IMR-90 (cell line): ENCODE data around the gene NAB1. TPM values are rescaled to one million over a fixed set of nuclear protein-coding genes. Genes with fewer than 3 reads are reported as not detected.

ENCODE experiments used
- ATAC-seq: fragments of 200-7000 bp; cut with Tn5 transposase; 2 replicates; pipeline ENCODE4 v1.9.1; 2020; ENCODE audit warnings: low read depth, mild to moderate bottlenecking, moderate library complexity
- BruUV-seq: library from RNA; stranded (reverse); fragments of 400-500 nt; replicated peaks from 2 replicates; lab custom pipeline; 2021; lab: Mats Ljungman, UMichigan
- CTCF ChIA-PET: fragments of 300-600 bp; formaldehyde crosslinking; extraction: SDS; loops from one replicate; lab custom pipeline; 2021; ENCODE audit warnings: antibody characterized with exemption; lab: Yijun Ruan, JAX
- POLR2A ChIA-PET: fragments of 300-600 bp; sonication (Branson Sonifier 250); formaldehyde crosslinking; loops from one replicate; lab custom pipeline; 2022; ENCODE audit warnings: antibody characterized with exemption; ENCODE audit not compliant: unreplicated experiment; lab: Charles Lee
- DNase-seq: peaks from one replicate; pipeline ENCODE4 v3.0.0; 2013
- H2AFZ ChIP-seq: replicated peaks from 2 replicates; pipeline ENCODE3; 2013; ENCODE audit warnings: low read length, mild to moderate bottlenecking; ENCODE audit not compliant: poor library complexity
- H2AK5ac ChIP-seq: 2 replicates; pipeline ENCODE4 v1.6.1; 2013; ENCODE audit warnings: low read depth, low read length, inconsistent platforms
- H2AK9ac ChIP-seq: replicated peaks from 2 replicates; pipeline ENCODE3; 2013; ENCODE audit warnings: mild to moderate bottlenecking, low read depth, low read length, moderate library complexity; ENCODE audit not compliant: poor library complexity
- H2BK120ac ChIP-seq: 2 replicates; pipeline ENCODE4 v1.6.1; 2013; ENCODE audit warnings: low read depth, low read length, inconsistent platforms
- H2BK15ac ChIP-seq: 3 replicates; pipeline ENCODE4 v1.6.1; 2013; ENCODE audit warnings: low read depth, low read length, inconsistent platforms
- H2BK20ac ChIP-seq: 2 replicates; pipeline ENCODE4 v1.6.1; 2013; ENCODE audit warnings: low read depth, mild to moderate bottlenecking, inconsistent platforms, low read length, moderate library complexity
- H2BK5ac ChIP-seq: 2 replicates; pipeline ENCODE4 v1.6.1; 2013; ENCODE audit warnings: mild to moderate bottlenecking, low read depth, low read length, inconsistent platforms; ENCODE audit not compliant: poor library complexity, severe bottlenecking
- H3K14ac ChIP-seq: replicated peaks from 2 replicates; pipeline ENCODE4 v1.6.1; 2013; ENCODE audit warnings: low read depth, low read length, inconsistent platforms
- H3K18ac ChIP-seq: 2 replicates; pipeline ENCODE4 v1.6.1; 2013; ENCODE audit warnings: low read depth, low read length, control low read depth
- H3K23ac ChIP-seq: 2 replicates; pipeline ENCODE4 v1.6.1; 2013; ENCODE audit warnings: low read depth, low read length, inconsistent platforms
- H3K27ac ChIP-seq: 2 replicates; pipeline ENCODE4 v1.5.1; 2013; ENCODE audit warnings: mild to moderate bottlenecking, control low read depth, low read length; ENCODE audit not compliant: insufficient read depth
- H3K27me3 ChIP-seq: 2 replicates; pipeline ENCODE4 v1.6.1; 2013; ENCODE audit warnings: low read length; ENCODE audit not compliant: control insufficient read depth, insufficient read depth
- H3K36me3 ChIP-seq: 2 replicates; pipeline ENCODE4 v1.6.1; 2013; ENCODE audit warnings: low read length, mixed read lengths; ENCODE audit not compliant: control insufficient read depth, insufficient read depth
- H3K4ac ChIP-seq: 2 replicates; pipeline ENCODE4 v1.6.1; 2013; ENCODE audit warnings: low read depth, low read length, inconsistent platforms
- H3K4me1 ChIP-seq: 2 replicates; pipeline ENCODE4 v1.6.1; 2013; ENCODE audit warnings: low read length, mixed read lengths; ENCODE audit not compliant: control insufficient read depth, insufficient read depth
- H3K4me2 ChIP-seq: 2 replicates; pipeline ENCODE4 v1.6.1; 2013; ENCODE audit warnings: low read depth, mild to moderate bottlenecking, control low read depth, low read length, moderate library complexity
- H3K4me3 ChIP-seq: 2 replicates; pipeline ENCODE4 v1.5.1; 2013; ENCODE audit warnings: low read depth, mild to moderate bottlenecking, control low read depth, low read length, moderate library complexity; ENCODE audit not compliant: insufficient read depth
- H3K56ac ChIP-seq: 2 replicates; pipeline ENCODE4 v1.6.1; 2013; ENCODE audit warnings: low read length, inconsistent platforms; ENCODE audit not compliant: insufficient read depth; ENCODE audit errors: extremely low read depth
- H3K79me1 ChIP-seq, 2 experiments: 2 replicates each; pipeline ENCODE4 v1.6.1; 2013; ENCODE audit warnings: low read length in 2 of 2, inconsistent platforms in 1 of 2, low read depth in 1 of 2
- H3K9ac ChIP-seq: 2 replicates; pipeline ENCODE4 v1.6.1; 2013; ENCODE audit warnings: low read depth, low read length, control low read depth
- H3K9me1 ChIP-seq: 2 replicates; pipeline ENCODE4 v1.6.1; 2013; ENCODE audit warnings: low read length, inconsistent platforms; ENCODE audit not compliant: insufficient read depth
- H3K9me3 ChIP-seq: 2 replicates; pipeline ENCODE4 v1.6.1; 2013; ENCODE audit warnings: low read length; ENCODE audit not compliant: control insufficient read depth, insufficient read depth
- H4K20me1 ChIP-seq: 2 replicates; pipeline ENCODE4 v1.6.1; 2013; ENCODE audit warnings: low read length, inconsistent platforms; ENCODE audit not compliant: insufficient read depth
- H4K5ac ChIP-seq: 2 replicates; pipeline ENCODE4 v1.6.1; 2013; ENCODE audit warnings: mild to moderate bottlenecking, low read depth, low read length, control low read depth
- H4K8ac ChIP-seq, 2 experiments: 2 replicates each; pipeline ENCODE4 v1.6.1; 2013; ENCODE audit warnings: low read depth in 2 of 2, low read length in 2 of 2, control low read depth in 1 of 2, inconsistent platforms in 1 of 2
- H4K91ac ChIP-seq: 2 replicates; pipeline ENCODE4 v1.6.1; 2013; ENCODE audit warnings: low read depth, low read length, inconsistent platforms; ENCODE audit not compliant: insufficient read depth
- BHLHE40 ChIP-seq: fragments of 150-350 bp; IDR thresholded peaks from 2 replicates; pipeline ENCODE4 v1.6.1; 2016; ENCODE audit warnings: mild to moderate bottlenecking, low read depth, low read length
- CEBPB ChIP-seq: IDR thresholded peaks from 2 replicates; pipeline ENCODE4 v1.6.1; 2012; ENCODE audit warnings: low read depth, low read length, improper control_type of control experiment
- CHD1 ChIP-seq: IDR thresholded peaks from 2 replicates; pipeline ENCODE4 v1.6.1; 2012; ENCODE audit warnings: low read depth, low read length, improper control_type of control experiment
- CTCF ChIP-seq: conservative IDR thresholded peaks from 2 replicates; pipeline ENCODE4 v1.5.1; 2012; ENCODE audit warnings: mild to moderate bottlenecking, low read depth, low read length, improper control_type of control experiment
- ELK1 ChIP-seq: fragments of 150-350 bp; IDR thresholded peaks from 2 replicates; pipeline ENCODE4 v1.6.1; 2016; ENCODE audit warnings: low read depth, mild to moderate bottlenecking, low read length, moderate library complexity, borderline replicate concordance
- FOS ChIP-seq: fragments of 150-350 bp; IDR thresholded peaks from 2 replicates; pipeline ENCODE4 v1.6.1; 2016; ENCODE audit warnings: low read depth, low read length
- MAFK ChIP-seq: IDR thresholded peaks from 2 replicates; pipeline ENCODE4 v1.6.1; 2012; ENCODE audit warnings: low read depth, low read length, improper control_type of control experiment
- MAZ ChIP-seq: IDR thresholded peaks from 2 replicates; pipeline ENCODE4 v1.6.1; 2012; ENCODE audit warnings: low read depth, mild to moderate bottlenecking, low read length, improper control_type of control experiment, moderate library complexity, borderline replicate concordance
- MXI1 ChIP-seq: IDR thresholded peaks from 2 replicates; pipeline ENCODE4 v1.6.1; 2012; ENCODE audit warnings: low read depth, mild to moderate bottlenecking, low read length, moderate library complexity, borderline replicate concordance
- NFE2L2 ChIP-seq: fragments of 150-350 bp; IDR thresholded peaks from 2 replicates; pipeline ENCODE4 v1.6.1; 2016; ENCODE audit warnings: low read depth, mild to moderate bottlenecking, low read length
- POLR2A ChIP-seq: IDR thresholded peaks from 2 replicates; pipeline ENCODE4 v1.6.1; 2012; ENCODE audit warnings: mild to moderate bottlenecking, low read depth, low read length
- RAD21 ChIP-seq: IDR thresholded peaks from 2 replicates; pipeline ENCODE4 v1.6.1; 2012; ENCODE audit warnings: low read length, improper control_type of control experiment
- RCOR1 ChIP-seq: IDR thresholded peaks from 2 replicates; pipeline ENCODE4 v1.6.1; 2012; ENCODE audit warnings: mild to moderate bottlenecking, low read length, improper control_type of control experiment; ENCODE audit not compliant: insufficient replicate concordance
- RFX5 ChIP-seq: IDR thresholded peaks from 2 replicates; pipeline ENCODE4 v1.8.0; 2012; ENCODE audit warnings: low read depth, mild to moderate bottlenecking, low read length, moderate library complexity
- SMC3 ChIP-seq: fragments of 150-350 bp; IDR thresholded peaks from 2 replicates; pipeline ENCODE4 v1.6.1; 2016; ENCODE audit warnings: low read depth, mild to moderate bottlenecking, antibody characterized with exemption, low read length, moderate library complexity
- WGBS, 2 experiments: methylation state at CpG; one replicate each; pipeline versions ENCODE4 v1.1.5 to v1.1.7; 2013; ENCODE audit warnings: missing lambda C conversion rate in 2 of 2; ENCODE audit not compliant: insufficient read length in 1 of 2; ENCODE audit errors: extremely low coverage in 2 of 2; 5-methylcytosine and 5-hydroxymethylcytosine counted together
- dilution Hi-C: fragments of 300-500 bp; cut with HindIII; formaldehyde crosslinking; loops from one replicate; pipeline ENCODE4 v1.14.3; 2018; ENCODE audit warnings: low sequenced_read_pairs; ENCODE audit not compliant: unreplicated experiment
- in situ Hi-C: fragments of 300-500 bp; cut with MboI; formaldehyde crosslinking; loops from 3 replicates; pipeline ENCODE4 v1.14.3; 2019; ENCODE audit warnings: low sequenced_read_pairs, inconsistent platforms, mixed read lengths
- intact Hi-C: fragments of 100-400 bp; cut with micrococcal nuclease; formaldehyde crosslinking; loops from 2 replicates; pipeline ENCODE4 v1.10.0; 2022
- polyA plus RNA-seq, 3 experiments: library from polyadenylated mRNA; depleted of rRNA; stranded (reverse); fragments of >200 nt; gene quantifications; 2 replicates each; pipeline ENCODE4 v1.2.3, GENCODE V29; 2012; ENCODE audit warnings: low replicate concordance in 1 of 3
- total RNA-seq: library from RNA; depleted of rRNA; stranded (reverse); fragments of >200 nt; gene quantifications from 2 replicates; pipeline ENCODE4 v1.2.3, GENCODE V29; 2012
- TF ChIP-seq, protein P1 (sequence below): fragments of 150-350 bp; IDR thresholded peaks from 2 replicates; pipeline ENCODE4 v1.6.1; 2017; ENCODE audit warnings: mild to moderate bottlenecking, antibody characterized with exemption, low read length, low read depth

The NAB1 gene
- total and polyA plus RNA-seq, 2 of the 4 experiments (the other 2 are of a cell fraction) = 11.9 to 31.2 TPM

- BruUV-seq = no TSS peak
- no peak overlapping the region for H4K91ac ChIP-seq
- dilution Hi-C loops = no loop called here
Measured at GRCh38 chr2:190736355-190736754, 87.5 kb downstream of the NAB1 start.

More at GRCh38 chr2:190736355-190736754, 87.5 kb downstream of the NAB1 start:
- no peaks in the 10 kb centered on the region for H3K79me1 ChIP-seq
- DNase-seq (no peak), ATAC-seq (no peak)
- no peak overlapping the region for H2BK5ac ChIP-seq
- no peak overlapping the region for H3K56ac ChIP-seq
- no peak overlapping the region for H3K27ac ChIP-seq
- H2AK5ac ChIP-seq = no peak overlapping the region
- H3K4me2 ChIP-seq = no peak overlapping the region
- H3K9me1 ChIP-seq = no peaks in the 10 kb centered on the region
- H3K23ac ChIP-seq = no peak overlapping the region
- H3K4ac ChIP-seq = no peak overlapping the region
- H4K8ac ChIP-seq = no peak overlapping the region
- no peak overlapping the region for H2BK120ac ChIP-seq
- H3K14ac ChIP-seq = no peak overlapping the region
- no peaks in the 10 kb centered on the region; the same call in 1 of the 2 replicates for H3K9me3 ChIP-seq
- in situ Hi-C loops (no loop called here), intact Hi-C loops (no loop called here)
- no peak overlapping the region for H2BK20ac ChIP-seq
- H3K9ac ChIP-seq = no peak overlapping the region
- no CpG with 5 or more reads among the region's 8 CpGs for WGBS, 2 experiments
- no peak overlapping the region for H2AFZ ChIP-seq
- H4K5ac ChIP-seq = no peak overlapping the region
- H3K4me1 ChIP-seq = no peaks in the 10 kb centered on the region
- TF ChIP-seq RAD21 (no peak), BHLHE40 (no peak), POLR2A (no peak), MXI1 (no peak), CEBPB (no peak), FOS (no peak), MAZ (no peak), MAFK (no peak), ELK1 (no peak), NFE2L2 (no peak), CTCF (no peak), RFX5 (no peak), CHD1 (no peak), SMC3 (no peak), RCOR1 (no peak)
- TF ChIP-seq, protein P1, sequence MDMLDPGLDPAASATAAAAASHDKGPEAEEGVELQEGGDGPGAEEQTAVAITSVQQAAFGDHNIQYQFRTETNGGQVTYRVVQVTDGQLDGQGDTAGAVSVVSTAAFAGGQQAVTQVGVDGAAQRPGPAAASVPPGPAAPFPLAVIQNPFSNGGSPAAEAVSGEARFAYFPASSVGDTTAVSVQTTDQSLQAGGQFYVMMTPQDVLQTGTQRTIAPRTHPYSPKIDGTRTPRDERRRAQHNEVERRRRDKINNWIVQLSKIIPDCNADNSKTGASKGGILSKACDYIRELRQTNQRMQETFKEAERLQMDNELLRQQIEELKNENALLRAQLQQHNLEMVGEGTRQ = no peak
- no peak overlapping the region for H3K18ac ChIP-seq
- H3K36me3 ChIP-seq = no peaks in the 10 kb centered on the region
- ChIA-PET CTCF (no interaction called here), POLR2A (no interaction called here)
- no peaks in the 10 kb centered on the region for H4K20me1 ChIP-seq
- H2BK15ac ChIP-seq = no peak overlapping the region
- no peak overlapping the region for H3K4me3 ChIP-seq
- H3K27me3 ChIP-seq = no peaks in the 10 kb centered on the region; the same call in 1 of the 2 replicates
- no peak overlapping the region for H2AK9ac ChIP-seq
